Keratinocyte (primary cell): Measurements from ENCODE around the gene EPHX1. TPM values are rescaled to one million over a fixed set of nuclear protein-coding genes. Genes with fewer than 3 reads are reported as not detected.

Source experiments
- DNase-seq: peaks from one replicate; pipeline ENCODE4 v3.0.0-alpha.2; 2011; ENCODE audit warnings: low read depth, missing footprints, low spot score
- FAIRE-seq: peaks from 2 replicates; lab custom pipeline; 2011; peaks lifted over from hg19 to GRCh38; lab: Jason Lieb, UNC
- H2AFZ ChIP-seq: 2 replicates; pipeline ENCODE4 v1.6.0; 2012; ENCODE audit warnings: low read length, control low read depth, inconsistent platforms; ENCODE audit not compliant: control insufficient read depth
- H3K27ac ChIP-seq: 2 replicates; pipeline ENCODE4 v1.5.1; 2011; ENCODE audit warnings: low read length; ENCODE audit not compliant: control insufficient read depth, insufficient read depth
- H3K27me3 ChIP-seq: 3 replicates; pipeline ENCODE4 v1.6.0; 2011; ENCODE audit warnings: low read length; ENCODE audit not compliant: control insufficient read depth, insufficient read depth; ENCODE audit errors: extremely low read depth
- H3K36me3 ChIP-seq, 2 experiments: 2 replicates in 1 of 2; 3 replicates in 1 of 2; pipeline ENCODE4 v1.5.1; 2011; ENCODE audit warnings: low read length in 2 of 2, mild to moderate bottlenecking in 1 of 2; ENCODE audit not compliant: control insufficient read depth in 2 of 2, insufficient read depth in 2 of 2; ENCODE audit errors: extremely low read depth in 1 of 2
- H3K4me1 ChIP-seq: 3 replicates; pipeline ENCODE4 v1.5.1; 2011; ENCODE audit warnings: low read length; ENCODE audit not compliant: control insufficient read depth, insufficient read depth; ENCODE audit errors: extremely low read depth
- H3K4me2 ChIP-seq: 3 replicates; pipeline ENCODE4 v1.6.0; 2011; ENCODE audit warnings: low read depth, low read length; ENCODE audit not compliant: control insufficient read depth, insufficient read depth; ENCODE audit errors: extremely low read depth
- H3K4me3 ChIP-seq, 3 experiments: fragments of 200-600 bp in 1 of 3; sonication (generic) in 1 of 3; 2 replicates in 2 of 3; 3 replicates in 1 of 3; pipeline ENCODE4 v1.5.1; 2011 to 2016; ENCODE audit warnings: low read length in 3 of 3, mild to moderate bottlenecking in 3 of 3, control low read depth in 2 of 3, inconsistent platforms in 1 of 3, low read depth in 1 of 3, mixed read lengths in 1 of 3, mixed run types in 1 of 3, moderate library complexity in 1 of 3; ENCODE audit not compliant: control insufficient read depth in 2 of 3, insufficient read depth in 2 of 3; ENCODE audit errors: extremely low read depth in 1 of 3
- H3K79me2 ChIP-seq: 2 replicates; pipeline ENCODE4 v1.6.0; 2012; ENCODE audit warnings: low read length; ENCODE audit not compliant: control insufficient read depth, insufficient read depth
- H3K9ac ChIP-seq: 3 replicates; pipeline ENCODE4 v1.6.0; 2011; ENCODE audit warnings: low read length; ENCODE audit not compliant: control insufficient read depth, insufficient read depth; ENCODE audit errors: extremely low read depth
- H3K9me1 ChIP-seq: 3 replicates; pipeline ENCODE4 v1.6.0; 2011; ENCODE audit warnings: low read length; ENCODE audit not compliant: control insufficient read depth, insufficient read depth; ENCODE audit errors: extremely low read depth
- H3K9me3 ChIP-seq: 2 replicates; pipeline ENCODE4 v1.5.1; 2012; ENCODE audit warnings: low read depth, low read length; ENCODE audit not compliant: control insufficient read depth
- H4K20me1 ChIP-seq: 3 replicates; pipeline ENCODE4 v1.6.0; 2011; ENCODE audit warnings: low read length; ENCODE audit not compliant: control insufficient read depth, insufficient read depth; ENCODE audit errors: extremely low read depth
- EZH2 ChIP-seq: IDR thresholded peaks from one replicate; pipeline ENCODE4 v1.6.1; 2012; ENCODE audit warnings: inconsistent platforms, mild to moderate bottlenecking, low read length, moderate library complexity
- dilution Hi-C: fragments of 300-500 bp; cut with MboI; formaldehyde crosslinking; loops from one replicate; pipeline ENCODE4 v1.7.0; 2020; ENCODE audit warnings: low sequenced_read_pairs; ENCODE audit not compliant: extremely low pct_ligation_motif_present
- polyA plus RNA-seq, 5 experiments: library from polyadenylated mRNA; depleted of rRNA in 3 of 5; stranded (reverse) in 3 of 5; stranded (forward) in 1 of 5; unstranded in 1 of 5; fragments of >200 nt; gene quantifications; 1 replicate in 1 of 5; 2 replicates in 3 of 5; 3 replicates in 1 of 5; pipeline versions ENCODE4 v1.2.1 to v1.2.3, GENCODE V29; 2011 to 2012; ENCODE audit warnings: missing spikeins in 2 of 5, low read depth in 1 of 5, low replicate concordance in 1 of 5
- TF ChIP-seq, protein P1 (sequence below), 3 experiments: IDR thresholded peaks in 1 of 3; conservative IDR thresholded peaks in 1 of 3; optimal IDR thresholded peaks in 1 of 3; 2 replicates in 2 of 3; 3 replicates in 1 of 3; pipeline versions ENCODE3 to v1.5.1; 2011; ENCODE audit warnings: low read length in 3 of 3, mild to moderate bottlenecking in 3 of 3, moderate library complexity in 2 of 3, control low read depth in 1 of 3, inconsistent platforms in 1 of 3; ENCODE audit not compliant: insufficient read depth in 2 of 3; ENCODE audit errors: extremely low read depth in 1 of 3

Gene EPHX1
- polyA plus RNA-seq, 1 donor (not counting 4 experiments of a cell fraction or from before 2014, with no cell fraction given): 6.4 TPM

DNA sequence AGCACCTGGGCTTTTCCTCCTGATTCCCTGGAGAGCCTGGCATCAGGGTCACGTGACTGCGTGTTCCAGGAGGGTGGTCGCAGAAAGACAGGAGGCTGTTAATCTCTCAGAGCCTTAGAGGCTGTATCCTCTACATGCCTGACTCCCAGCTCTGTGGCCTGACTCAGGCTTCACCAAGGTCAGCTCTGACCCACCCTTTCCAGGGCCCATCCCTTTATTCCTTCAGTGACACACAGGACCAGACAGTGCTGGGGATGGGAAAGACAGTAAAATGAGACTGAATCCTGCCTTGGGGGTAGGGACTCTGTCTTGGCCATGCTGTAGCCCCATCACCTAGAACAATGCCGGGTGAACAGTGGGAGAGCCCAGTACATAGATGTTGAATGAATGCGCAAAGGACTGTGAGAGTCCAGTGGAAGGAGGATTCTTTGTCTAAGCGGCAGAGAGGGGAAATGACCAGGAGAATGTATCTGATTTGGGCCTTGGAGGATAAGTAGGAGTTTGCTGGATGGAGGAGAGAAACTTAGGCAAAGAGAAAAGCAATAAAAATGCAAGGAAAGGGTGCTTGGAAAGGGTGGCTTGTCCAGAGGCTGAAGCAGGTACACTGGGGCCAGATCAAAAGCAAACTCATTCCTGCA, 33.0 kb downstream of the EPHX1 start:
- DNase-seq (no peak), FAIRE-seq (no peak)
- Histone ChIP-seq H3K4me2 (no peak overlapping the region), H4K20me1 (peaks cover 4% of the 10 kb centered on the region), H3K4me3 (no peak overlapping the region), H3K27ac (no peak overlapping the region), H3K79me2 (no peaks in the 10 kb centered on the region), H2AFZ (no peak overlapping the region), H3K9me3 (no peaks in the 10 kb centered on the region), H3K36me3 (peaks cover 4 to 9% of the 10 kb centered on the region in 2 experiments), H3K9me1 (no peaks in the 10 kb centered on the region), H3K27me3 (no peaks in the 10 kb centered on the region), H3K4me1 (no peaks in the 10 kb centered on the region), H3K9ac (no peak overlapping the region)
- dilution Hi-C loops: no loop called here
- no peak for TF ChIP-seq EZH2
- TF ChIP-seq, protein P1, sequence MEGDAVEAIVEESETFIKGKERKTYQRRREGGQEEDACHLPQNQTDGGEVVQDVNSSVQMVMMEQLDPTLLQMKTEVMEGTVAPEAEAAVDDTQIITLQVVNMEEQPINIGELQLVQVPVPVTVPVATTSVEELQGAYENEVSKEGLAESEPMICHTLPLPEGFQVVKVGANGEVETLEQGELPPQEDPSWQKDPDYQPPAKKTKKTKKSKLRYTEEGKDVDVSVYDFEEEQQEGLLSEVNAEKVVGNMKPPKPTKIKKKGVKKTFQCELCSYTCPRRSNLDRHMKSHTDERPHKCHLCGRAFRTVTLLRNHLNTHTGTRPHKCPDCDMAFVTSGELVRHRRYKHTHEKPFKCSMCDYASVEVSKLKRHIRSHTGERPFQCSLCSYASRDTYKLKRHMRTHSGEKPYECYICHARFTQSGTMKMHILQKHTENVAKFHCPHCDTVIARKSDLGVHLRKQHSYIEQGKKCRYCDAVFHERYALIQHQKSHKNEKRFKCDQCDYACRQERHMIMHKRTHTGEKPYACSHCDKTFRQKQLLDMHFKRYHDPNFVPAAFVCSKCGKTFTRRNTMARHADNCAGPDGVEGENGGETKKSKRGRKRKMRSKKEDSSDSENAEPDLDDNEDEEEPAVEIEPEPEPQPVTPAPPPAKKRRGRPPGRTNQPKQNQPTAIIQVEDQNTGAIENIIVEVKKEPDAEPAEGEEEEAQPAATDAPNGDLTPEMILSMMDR (optimal IDR thresholded peaks at IDR 0.05 in 1 of 3, IDR thresholded peaks at IDR 0.05 in 1 of 3, conservative IDR thresholded peaks at IDR 0.05 in 1 of 3; ENCODE audit: extremely low read depth in 1 of 3, insufficient read depth in 2 of 3, low read length in 3 of 3): no peak

DNA sequence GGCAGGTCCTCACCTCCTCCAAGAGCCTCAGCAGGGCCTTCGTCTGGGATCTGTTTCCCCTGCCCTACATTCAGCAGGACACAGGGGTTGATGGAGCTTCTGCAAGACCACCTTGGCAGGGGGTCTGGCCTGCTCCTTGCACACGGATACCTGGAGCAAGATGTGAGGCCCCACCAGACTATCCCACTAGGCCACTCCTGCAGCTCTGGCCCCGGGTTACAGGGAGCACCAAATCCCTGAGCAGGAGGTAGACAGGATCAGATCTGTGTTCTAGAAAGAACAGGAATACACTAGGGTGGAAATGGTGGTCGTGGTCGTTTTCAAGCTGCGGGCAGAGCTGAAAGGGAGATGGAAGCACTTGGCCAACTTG, 33.5 kb downstream of the EPHX1 start:
- no peaks in the 10 kb centered on the region for H3K4me1 ChIP-seq
- no peaks in the 10 kb centered on the region for H3K27me3 ChIP-seq
- no peak overlapping the region for H3K9ac ChIP-seq
- peaks cover 4 to 9% of the 10 kb centered on the region in 2 experiments for H3K36me3 ChIP-seq
- H3K27ac ChIP-seq: no peak overlapping the region
- H2AFZ ChIP-seq: no peak overlapping the region
- H4K20me1 ChIP-seq: peaks cover 4% of the 10 kb centered on the region
- H3K9me3 ChIP-seq: no peaks in the 10 kb centered on the region
- no peak for DNase-seq
- no peak overlapping the region for H3K4me2 ChIP-seq
- H3K9me1 ChIP-seq: no peaks in the 10 kb centered on the region
- H3K79me2 ChIP-seq: no peaks in the 10 kb centered on the region
- FAIRE-seq: no peak
- dilution Hi-C loops: no loop called here
- TF ChIP-seq EZH2: no peak
- TF ChIP-seq, protein P1 (optimal IDR thresholded peaks at IDR 0.05 in 1 of 3, IDR thresholded peaks at IDR 0.05 in 1 of 3, conservative IDR thresholded peaks at IDR 0.05 in 1 of 3; ENCODE audit: extremely low read depth in 1 of 3, insufficient read depth in 2 of 3, low read length in 3 of 3): no peak
- H3K4me3 ChIP-seq: no peak overlapping the region
